Measurements from ENCODE around the gene LRFN2. TPM values are rescaled to one million over a fixed set of nuclear protein-coding genes. Genes with fewer than 3 reads are reported as not detected.

The LRFN2 gene
- total RNA-seq, 2 donors from 2014 or later = not detected

- ATAC-seq (ENCODE audit: insufficient number of reproducible peaks, low FRiP score, low read depth) = no peak
- H3K27ac ChIP-seq = no peak overlapping the region
- no peaks in the 10 kb centered on the region for H3K9me3 ChIP-seq
- no peak overlapping the region for H3K4me3 ChIP-seq
- no peak for TF ChIP-seq CTCF (IDR thresholded peaks at IDR 0.05)
- H3K4me1 ChIP-seq (ENCODE audit: control insufficient read depth in 1 of 2, low read depth in 2 of 2) = no peaks in the 10 kb centered on the region
- H3K27me3 ChIP-seq (replicated peaks; ENCODE audit: insufficient read depth) = no peaks in the 10 kb centered on the region
- no peaks in the 10 kb centered on the region for H3K36me3 ChIP-seq
- DNase-seq (ENCODE audit: low spot score) = no peak
Observed at GRCh38 chr6:40524797-40525585, 62.2 kb downstream of the LRFN2 start.

GRCh38 chr6:40523505-40524172 is 63.5 kb downstream of the LRFN2 start:
- no peak overlapping the region for H3K27ac ChIP-seq
- H3K4me3 ChIP-seq = no peak overlapping the region
- no peak for ATAC-seq (ENCODE audit: insufficient number of reproducible peaks, low FRiP score, low read depth)
- DNase-seq (ENCODE audit: low spot score) = no peak
- no peaks in the 10 kb centered on the region for H3K36me3 ChIP-seq
- no peaks in the 10 kb centered on the region for H3K9me3 ChIP-seq
- no peaks in the 10 kb centered on the region for H3K4me1 ChIP-seq (ENCODE audit: control insufficient read depth in 1 of 2, low read depth in 2 of 2)
- TF ChIP-seq CTCF (IDR thresholded peaks at IDR 0.05) = no peak
- H3K27me3 ChIP-seq (replicated peaks; ENCODE audit: insufficient read depth) = no peaks in the 10 kb centered on the region

GRCh38 chr6:40521496-40521895 is 65.7 kb downstream of the LRFN2 start:
- Histone ChIP-seq H3K36me3 (no peaks in the 10 kb centered on the region), H3K4me3 (no peak overlapping the region), H3K4me1 (ENCODE audit: control insufficient read depth in 1 of 2, low read depth in 2 of 2) (no peaks in the 10 kb centered on the region), H3K27me3 (replicated peaks; ENCODE audit: insufficient read depth) (no peaks in the 10 kb centered on the region), H3K27ac (no peak overlapping the region), H3K9me3 (no peaks in the 10 kb centered on the region)
- ATAC-seq (ENCODE audit: insufficient number of reproducible peaks, low FRiP score, low read depth) (no peak), DNase-seq (ENCODE audit: low spot score) (no peak)
- no peak for TF ChIP-seq CTCF (IDR thresholded peaks at IDR 0.05)

GRCh38 chr6:40520678-40521077 is 66.5 kb downstream of the LRFN2 start:
- DNase-seq (ENCODE audit: low spot score) = no peak
- Histone ChIP-seq H3K4me3 (no peak overlapping the region), H3K27ac (no peak overlapping the region), H3K9me3 (no peaks in the 10 kb centered on the region), H3K36me3 (no peaks in the 10 kb centered on the region), H3K4me1 (ENCODE audit: control insufficient read depth in 1 of 2, low read depth in 2 of 2) (no peaks in the 10 kb centered on the region), H3K27me3 (replicated peaks; ENCODE audit: insufficient read depth) (no peaks in the 10 kb centered on the region)
- no peak for ATAC-seq (ENCODE audit: insufficient number of reproducible peaks, low FRiP score, low read depth)
- TF ChIP-seq CTCF (IDR thresholded peaks at IDR 0.05) = no peak

GRCh38 chr6:40520084-40520483 is 67.1 kb downstream of the LRFN2 start:
- DNase-seq (ENCODE audit: low spot score) (no peak), ATAC-seq (ENCODE audit: insufficient number of reproducible peaks, low FRiP score, low read depth) (no peak)
- Histone ChIP-seq H3K9me3 (no peaks in the 10 kb centered on the region), H3K27ac (no peak overlapping the region), H3K4me1 (ENCODE audit: control insufficient read depth in 1 of 2, low read depth in 2 of 2) (peaks cover 0 to 3% of the 10 kb centered on the region in 2 donors), H3K4me3 (no peak overlapping the region), H3K36me3 (no peaks in the 10 kb centered on the region), H3K27me3 (replicated peaks; ENCODE audit: insufficient read depth) (no peaks in the 10 kb centered on the region)
- TF ChIP-seq CTCF (IDR thresholded peaks at IDR 0.05) = no peak

Measured in thoracic aorta (tissue), 2 donors.